CD4-positive, alpha-beta T cell treated with Interleukin-2 at 100 ng/mL for 4 hours (primary cell): ENCODE results near the gene ATP6AP2.

Experiments
- DNase-seq: peaks from one replicate; pipeline ENCODE4 v3.0.0-alpha.2; 2020; ENCODE audit warnings: low spot score

Gene ATP6AP2

GRCh38 chrX:40644176-40644575 lies 63.4 kb downstream of the ATP6AP2 start:
- DNase-seq, result no peak

- peak; percentile 44 for DNase-seq
These were observed 64.1 kb downstream of the ATP6AP2 start for GRCh38 chrX:40644821-40645358.

GRCh38 chrX:40646489-40647306 lies 65.9 kb downstream of the ATP6AP2 start:
- DNase-seq, result peak; percentile 8

GRCh38 chrX:40647307-40648197 lies 66.8 kb downstream of the ATP6AP2 start, which contains the start of gene CXorf38:
Gene CXorf38 (minus strand): TSS chrX:40647561. CDS start chrX:40647520, 41 bp downstream.
- DNase-seq, result peak; percentile 90

- DNase-seq, result peak; percentile 74
These were observed 71.0 kb downstream of the ATP6AP2 start for GRCh38 chrX:40651620-40652223.

GRCh38 chrX:40652664-40653063 lies 71.9 kb downstream of the ATP6AP2 start:
- no peak for DNase-seq

- no peak for DNase-seq
These were observed 72.8 kb downstream of the ATP6AP2 start for GRCh38 chrX:40653535-40653934.
